HG03354 (cell line): ENCODE measurements around the gene RBM5.
A peak's percentile ranks its signal among the peaks of the same experiment; 100 is the strongest.
"Not testable (repeated sequence)": the region's sequence is repeated elsewhere in the genome, so short reads cannot be mapped to it uniquely, and the experiment has no call there.

Source experiments
- ATAC-seq: cut with Tn5 transposase; IDR thresholded peaks from one replicate; pipeline ENCODE4 v1.9.1; 2021; ENCODE audit warnings: mild to moderate bottlenecking; ENCODE audit not compliant: unreplicated experiment, poor library complexity, severe bottlenecking

The RBM5 gene

DNA sequence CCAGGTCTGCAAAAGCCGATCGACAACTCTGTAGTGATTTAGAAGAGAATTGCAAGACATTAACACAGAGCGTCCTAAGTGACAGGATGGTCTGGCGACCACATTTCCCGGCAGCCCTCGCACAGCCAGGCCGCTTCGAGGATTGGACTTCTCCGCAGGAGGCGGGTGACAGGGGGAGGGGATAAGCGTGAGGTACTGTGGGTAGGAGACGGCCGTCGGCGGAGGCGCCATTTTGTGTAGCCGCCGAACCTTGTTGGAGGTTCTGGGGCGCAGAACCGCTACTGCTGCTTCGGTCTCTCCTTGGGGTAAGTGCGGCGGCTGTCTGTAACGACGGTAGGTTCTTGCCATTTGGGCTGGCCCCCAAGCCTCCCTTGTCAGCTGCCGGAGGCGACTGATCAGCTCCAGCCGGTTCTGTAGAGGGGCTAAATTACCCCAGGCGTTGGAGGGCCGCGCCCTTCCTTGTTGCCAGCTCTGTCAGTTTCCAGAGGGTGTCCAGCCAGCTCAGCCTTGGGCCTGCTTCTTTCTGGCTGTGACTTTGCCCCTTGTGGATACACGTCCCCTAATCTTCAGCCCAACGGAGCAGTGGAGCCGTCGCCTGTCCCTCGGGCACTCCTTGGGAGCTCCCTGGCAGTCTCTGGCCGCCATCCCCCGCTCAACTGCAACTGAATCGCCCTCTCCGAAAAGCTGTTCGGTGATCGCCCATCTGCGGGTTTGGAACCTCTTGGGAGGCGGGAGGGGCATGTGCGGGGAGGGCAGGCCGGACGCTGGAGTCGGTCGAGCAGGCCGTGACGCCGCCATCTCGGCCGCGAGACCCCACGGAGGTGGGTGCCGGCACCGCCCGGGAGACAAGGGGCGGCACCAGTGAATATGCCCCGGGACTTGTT is at the start of gene RBM5:
Gene RBM5, plus strand, starts transcription at position 195 of the 884 bp plus-strand sequence. CDS start 1,516 bp downstream, outside the sequence.
- ATAC-seq, result peak; percentile 98

DNA sequence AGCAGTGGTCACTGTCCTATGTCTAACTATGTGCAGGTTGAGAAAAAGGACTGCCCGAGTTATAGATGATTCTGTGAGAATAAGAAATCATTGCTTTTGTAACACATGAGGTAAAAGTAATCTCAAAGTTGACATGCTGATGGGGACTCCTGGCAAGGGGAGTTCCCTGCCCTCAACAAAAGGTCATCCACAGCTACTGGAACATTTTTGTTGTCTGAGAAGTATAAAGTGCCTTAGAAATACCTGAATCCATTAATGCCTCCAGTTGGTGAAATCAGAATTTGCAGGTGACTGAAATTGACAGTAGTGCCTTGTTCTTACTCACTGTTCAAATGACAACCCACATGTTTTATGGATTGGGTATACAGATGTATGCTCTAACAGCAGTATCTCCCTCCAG is 43.7 kb upstream of the RBM5 start:
- no peak for ATAC-seq

DNA sequence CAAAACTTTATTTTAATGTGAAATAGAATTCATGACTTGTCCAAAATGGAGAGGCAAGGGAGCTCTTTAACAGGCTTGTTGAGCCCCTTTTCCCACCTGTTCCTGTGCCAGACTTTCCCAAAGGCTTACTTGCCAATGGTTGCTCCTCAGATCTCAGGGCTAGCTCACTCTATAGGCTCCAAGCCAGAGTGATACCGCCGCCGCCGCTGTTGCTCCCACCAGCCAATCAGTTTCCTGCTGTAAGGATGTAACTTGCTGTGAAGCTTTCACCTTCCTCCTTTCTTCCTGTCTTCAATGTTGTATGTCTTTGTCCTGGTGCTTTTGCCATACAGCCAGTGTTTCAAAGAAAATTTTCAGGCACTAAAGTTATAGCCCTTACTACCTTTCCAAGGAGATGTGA is 41.3 kb upstream of the RBM5 start:
- ATAC-seq, result no peak

DNA sequence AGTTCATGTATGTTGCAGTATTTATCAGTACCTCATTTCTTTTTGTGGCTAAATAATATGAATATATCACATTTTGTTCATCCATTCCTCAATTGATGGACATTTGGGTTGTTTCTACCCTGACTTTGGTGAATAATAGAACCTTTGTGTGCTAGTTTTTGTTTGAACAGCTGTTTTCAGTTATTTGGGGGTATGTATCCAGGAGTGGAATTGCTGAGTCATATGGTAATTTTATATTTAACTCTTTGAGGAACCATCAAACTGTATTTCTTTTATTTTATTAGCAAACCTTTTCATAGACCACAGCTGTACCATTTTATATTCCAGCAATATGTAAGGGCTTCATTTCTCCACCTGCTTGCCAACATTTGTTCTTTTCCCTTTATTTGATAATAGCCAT is 38.4 kb upstream of the RBM5 start:
- no peak for ATAC-seq

DNA sequence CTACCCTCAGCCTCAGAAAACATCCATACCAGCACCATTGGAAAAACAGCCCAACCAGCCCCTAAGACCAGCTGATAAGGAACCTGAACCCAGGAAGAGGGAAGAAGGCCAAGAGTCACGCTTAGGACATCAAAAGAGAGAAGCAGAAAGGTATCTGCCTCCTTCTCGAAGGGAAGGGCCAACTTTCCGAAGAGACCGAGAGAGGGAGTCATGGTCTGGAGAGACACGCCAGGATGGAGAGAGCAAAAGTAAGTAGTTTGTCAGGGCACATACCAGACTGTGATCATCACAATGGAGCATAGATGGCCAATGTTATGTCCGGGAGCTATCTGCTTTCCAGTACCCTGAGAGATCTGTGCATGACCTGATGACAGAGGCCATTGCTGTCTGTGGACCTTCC is 31.0 kb upstream of the RBM5 start:
- ATAC-seq, result no peak

DNA sequence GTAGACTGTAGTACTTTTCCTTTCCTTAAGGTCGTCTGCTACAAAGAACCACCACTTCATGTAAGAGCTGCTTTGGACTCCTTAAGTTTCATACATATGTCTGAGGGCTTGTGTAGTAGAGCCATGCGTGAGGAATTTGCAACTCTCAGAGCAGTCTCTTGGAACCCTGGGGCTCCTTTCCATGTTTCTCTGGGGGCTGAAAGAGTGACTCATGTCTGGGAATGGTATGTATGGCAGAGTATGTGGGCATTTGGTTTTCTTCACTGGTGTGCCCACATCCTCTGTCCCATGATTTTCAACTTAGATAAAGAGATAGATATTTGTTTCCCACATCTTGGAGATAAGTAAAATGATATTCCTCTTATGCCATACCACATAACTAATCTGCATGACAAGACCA is 20.6 kb upstream of the RBM5 start:
- ATAC-seq, result no peak

DNA sequence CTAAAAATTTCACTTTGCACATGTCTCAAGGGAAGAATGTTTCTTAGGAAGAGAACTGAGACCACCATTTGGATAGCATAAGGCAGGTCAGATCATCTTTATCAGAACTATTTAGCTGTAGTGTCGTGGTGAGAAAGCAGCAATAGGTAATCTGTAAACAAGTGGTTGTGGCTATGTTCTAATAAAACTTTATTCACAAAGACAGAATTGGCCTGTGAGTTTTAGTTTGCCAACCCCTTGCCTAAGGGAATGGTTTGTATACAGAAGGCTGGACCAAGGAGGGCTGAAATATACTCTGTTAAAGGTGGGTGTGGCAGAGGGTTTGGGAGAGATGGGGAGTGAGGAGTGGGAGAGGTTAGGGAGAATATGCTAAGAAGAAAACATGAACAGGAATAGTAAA is 10.6 kb upstream of the RBM5 start:
- ATAC-seq, result no peak

DNA sequence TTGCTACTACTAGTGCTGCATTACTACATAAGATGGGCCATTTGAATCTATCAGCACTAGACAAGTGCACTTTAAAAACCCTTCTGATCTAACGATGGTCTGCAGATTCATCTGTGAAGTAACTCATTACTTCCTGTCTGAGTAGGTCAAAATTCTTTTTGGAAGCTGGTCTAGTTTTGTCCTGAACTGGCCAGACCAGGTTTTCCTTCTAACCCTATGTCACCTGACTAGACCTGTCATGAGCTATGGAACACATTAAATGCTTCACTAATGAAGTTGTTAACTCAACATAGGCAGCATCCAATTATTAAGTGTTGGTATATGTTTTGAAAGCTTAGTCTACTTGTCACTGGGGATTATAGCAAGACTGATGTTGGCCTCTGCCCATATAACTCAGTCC is 10.1 kb upstream of the RBM5 start:
- no peak for ATAC-seq

DNA sequence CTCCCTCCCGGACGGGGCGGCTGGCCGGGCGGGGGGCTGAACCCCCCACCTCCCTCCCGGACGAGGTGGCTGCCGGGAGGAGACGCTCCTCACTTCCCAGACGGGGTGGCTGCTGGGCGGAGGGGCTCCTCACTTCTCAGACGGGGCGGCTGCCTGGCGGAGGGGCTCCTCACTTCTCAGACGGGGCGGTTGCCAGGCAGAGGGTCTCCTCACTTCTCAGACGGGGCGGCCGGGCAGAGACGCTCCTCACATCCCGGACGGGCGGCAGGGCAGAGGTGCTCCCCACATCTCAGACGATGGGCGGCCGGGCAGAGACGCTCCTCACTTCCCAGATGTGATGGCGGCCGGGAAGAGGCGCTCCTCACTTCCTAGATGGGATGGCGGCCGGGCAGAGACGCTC is 3.8 kb upstream of the RBM5 start:
- not testable (repeated sequence) for ATAC-seq

DNA sequence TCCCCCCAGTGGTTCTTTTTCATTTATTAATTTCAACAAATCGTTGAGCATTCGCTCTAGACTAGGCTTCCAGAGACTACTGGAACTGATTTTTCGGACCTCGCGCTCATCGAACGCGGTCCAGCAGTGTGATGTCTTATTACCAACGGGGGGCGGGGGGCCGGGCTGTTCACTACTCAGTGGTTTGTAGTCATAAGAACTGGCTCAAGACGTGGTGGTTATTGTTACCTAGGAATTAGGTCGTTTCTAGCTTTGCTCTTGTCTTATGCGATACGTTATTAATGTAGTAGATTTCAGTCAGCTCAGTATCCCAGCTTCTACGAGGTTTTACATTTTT is 858 bp downstream of the RBM5 start:
- no peak for ATAC-seq

DNA sequence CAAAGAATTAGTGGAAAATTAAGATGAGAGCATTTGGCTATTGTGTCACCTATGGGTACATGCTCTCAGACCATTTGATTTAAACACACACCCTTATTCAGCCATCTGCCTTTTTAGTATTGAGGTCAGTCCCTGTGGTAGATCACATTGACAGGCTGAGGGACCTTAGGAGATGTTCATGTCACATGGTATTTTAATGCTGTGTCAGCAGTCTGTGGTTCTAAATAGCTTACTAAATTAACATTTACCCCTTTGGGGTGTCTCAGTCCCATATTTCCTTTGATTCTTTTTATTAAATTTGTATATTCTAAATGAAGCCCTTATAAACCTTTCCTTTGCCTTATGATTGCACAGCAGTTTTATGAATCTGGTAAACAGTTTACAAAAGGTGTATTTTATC is 2.3 kb downstream of the RBM5 start:
- ATAC-seq, result no peak

DNA sequence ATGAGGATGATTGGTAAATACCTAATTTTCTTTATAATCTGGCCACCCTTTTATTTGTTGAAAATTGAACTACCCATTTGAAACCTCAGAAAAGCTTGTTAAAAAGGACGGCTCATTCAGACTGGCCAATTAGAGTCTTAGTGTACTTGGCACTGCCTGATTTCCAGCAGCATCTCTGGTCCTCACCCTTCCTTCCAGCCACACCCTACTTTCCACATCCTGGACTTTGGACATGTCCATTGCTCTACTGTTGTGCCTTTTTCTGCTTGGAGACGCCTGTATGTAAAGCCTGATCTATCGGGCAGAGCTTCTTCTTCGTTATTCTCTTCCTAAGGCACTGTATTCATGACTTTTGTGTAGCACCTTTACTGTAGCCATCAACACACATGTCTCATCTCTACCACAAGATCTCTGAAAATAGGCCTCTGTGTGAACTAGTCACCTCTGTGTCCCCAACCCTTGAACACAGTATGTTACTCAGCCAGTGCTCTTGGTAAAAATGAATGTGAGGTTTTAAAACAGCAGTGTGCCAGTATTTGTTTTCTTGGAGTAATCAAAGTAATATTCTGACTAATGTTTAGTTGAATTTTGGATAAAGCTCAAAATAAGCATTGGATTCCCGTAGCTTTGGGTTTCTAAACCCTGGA is 6.8 kb downstream of the RBM5 start:
- ATAC-seq, result no peak

DNA sequence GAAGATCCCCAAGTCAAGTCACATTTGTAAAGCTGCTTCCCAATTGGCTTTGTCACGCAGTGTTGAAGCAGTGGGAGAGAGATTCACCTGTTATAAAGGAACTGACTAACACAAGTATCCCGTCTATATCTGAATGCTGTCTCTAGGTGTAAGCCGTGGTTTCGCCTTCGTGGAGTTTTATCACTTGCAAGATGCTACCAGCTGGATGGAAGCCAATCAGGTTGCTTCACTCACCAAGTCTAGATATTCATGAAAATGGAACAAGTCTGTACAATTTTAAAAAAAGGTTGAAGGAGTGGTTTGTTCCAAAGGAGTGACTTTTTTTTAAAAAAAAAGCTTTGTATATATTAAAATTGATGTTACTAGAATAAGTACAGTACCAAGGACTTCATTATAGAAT is 11.7 kb downstream of the RBM5 start:
- no peak for ATAC-seq

DNA sequence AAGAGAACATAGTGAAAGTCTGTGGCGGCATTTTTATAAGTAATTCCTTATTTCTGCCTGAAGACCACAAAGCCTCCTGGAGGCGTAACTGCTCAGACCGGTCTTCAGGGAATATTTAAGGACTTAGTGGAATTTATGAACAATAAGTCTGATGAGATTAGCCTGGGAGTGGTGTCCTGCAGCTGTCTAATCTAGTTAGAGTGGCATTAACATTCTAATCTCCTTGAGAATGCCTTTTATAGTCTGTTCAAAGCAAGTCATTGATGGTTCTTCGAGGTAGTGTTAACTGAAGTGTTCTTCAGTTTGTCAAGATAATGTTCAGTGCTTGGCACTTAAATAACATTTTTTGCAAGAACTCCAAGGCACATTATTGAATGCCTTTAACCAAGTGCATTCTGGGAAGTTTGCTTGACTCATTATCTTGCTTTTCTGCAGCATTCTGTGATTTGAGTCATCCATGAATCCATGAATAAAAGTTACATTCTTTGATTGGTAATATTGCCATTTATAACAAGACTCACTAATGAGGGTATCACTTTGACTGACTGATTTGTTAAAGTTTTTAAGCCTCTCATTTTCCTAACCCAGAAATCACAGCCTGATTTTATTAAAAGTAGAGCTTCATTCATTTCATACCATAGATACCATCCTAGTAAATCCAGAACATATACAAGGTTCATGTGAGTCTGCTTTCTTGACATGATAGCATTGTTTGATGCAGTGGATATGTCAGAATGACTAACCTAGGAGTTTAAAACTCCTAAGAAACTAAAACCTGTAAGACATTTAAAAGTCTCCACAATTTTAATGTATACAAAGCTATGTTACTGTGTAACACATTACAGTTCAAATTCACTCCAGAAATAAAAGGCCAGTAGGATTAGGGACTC is 12.5 kb downstream of the RBM5 start:
- no peak for ATAC-seq

DNA sequence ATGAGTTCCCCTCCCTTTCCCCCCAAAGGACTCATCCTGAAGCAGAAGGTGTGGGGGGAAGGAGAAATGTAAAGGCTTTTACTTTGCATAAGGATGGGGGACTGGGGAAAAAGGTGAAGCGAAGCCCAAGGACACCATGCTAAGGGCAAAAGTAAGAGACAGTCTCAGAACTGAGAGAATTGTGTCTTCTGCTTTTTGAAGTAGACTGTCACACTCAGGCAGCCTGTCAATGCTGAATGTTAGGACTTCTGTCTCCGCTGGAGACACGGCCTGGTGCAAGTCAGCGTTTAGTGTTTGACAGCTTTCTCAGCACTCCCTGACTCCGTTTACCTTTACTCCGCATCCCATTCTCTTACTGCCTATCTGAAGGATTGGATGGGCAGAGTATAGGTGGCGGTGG is 13.8 kb downstream of the RBM5 start:
- no peak for ATAC-seq

DNA sequence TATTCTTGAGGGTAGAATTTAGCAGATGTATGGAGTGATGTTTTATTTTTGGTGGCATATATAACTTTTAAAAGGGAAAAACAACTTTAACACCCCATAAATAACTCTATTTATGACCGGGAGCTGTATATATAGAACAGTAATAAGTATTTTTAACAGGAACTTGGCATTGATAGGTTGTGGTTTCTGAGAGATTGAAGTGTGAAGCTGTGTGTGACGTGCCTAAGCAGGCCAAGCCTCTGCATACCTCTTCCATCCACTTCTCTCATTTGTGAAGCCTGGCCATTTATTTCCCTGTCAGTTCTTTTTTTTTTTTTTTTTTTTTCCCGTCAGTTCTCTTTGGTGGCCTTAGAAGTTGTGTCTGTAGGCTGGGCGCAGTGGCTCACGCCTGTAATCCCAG is 23.0 kb downstream of the RBM5 start:
- ATAC-seq, result no peak

DNA sequence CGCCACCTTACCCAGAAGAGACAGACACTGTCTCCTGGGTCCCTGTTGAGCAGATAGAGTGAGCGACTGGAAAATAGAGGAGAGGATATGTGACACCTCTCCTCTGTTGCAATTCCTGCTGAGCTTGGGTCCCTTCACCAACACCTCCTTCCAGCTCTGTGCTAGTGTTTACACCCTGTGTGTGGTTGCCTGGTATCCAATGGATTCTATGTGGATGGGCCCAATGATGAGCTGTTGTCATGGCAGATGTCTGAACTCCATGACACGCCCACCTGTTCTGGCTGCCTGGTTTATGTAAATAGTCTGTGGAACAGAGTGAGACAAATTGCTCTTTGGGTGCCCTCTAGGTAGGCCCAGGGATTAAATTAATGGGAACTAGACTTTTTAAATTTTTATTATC is 23.7 kb downstream of the RBM5 start:
- ATAC-seq, result no peak

DNA sequence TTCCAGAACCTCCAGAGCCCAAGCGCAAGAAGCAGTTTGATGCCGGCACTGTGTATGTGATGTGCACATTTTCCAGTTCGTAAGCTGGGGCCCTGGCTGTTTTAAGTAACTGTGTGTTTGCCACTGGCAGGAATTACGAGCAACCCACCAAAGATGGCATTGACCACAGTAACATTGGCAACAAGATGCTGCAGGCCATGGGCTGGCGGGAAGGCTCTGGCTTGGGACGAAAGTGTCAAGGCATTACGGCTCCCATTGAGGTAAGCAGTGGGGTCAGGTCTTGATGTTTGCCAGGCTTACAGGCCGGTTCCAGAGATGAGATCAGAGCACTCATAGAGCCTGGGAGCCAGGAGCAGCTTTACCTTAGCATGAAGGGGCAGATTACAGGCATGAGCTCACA is 28.4 kb downstream of the RBM5 start:
- ATAC-seq, result no peak

DNA sequence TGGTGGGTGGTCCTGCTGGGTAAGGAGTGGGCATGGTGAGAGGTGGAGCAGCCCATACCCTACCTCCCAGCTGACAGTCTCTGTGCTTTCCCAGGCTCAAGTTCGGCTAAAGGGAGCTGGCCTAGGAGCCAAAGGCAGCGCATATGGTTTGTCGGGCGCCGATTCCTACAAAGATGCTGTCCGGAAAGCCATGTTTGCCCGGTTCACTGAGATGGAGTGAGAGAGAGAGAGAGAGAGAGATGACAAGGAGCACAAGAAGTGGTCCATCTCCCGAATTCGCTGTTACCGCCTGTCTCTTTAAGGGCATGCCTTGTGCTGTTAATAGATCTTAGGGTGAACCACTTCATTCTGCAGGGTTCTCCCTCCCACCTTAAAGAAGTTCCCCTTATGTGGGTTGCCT is 29.5 kb downstream of the RBM5 start:
- no peak for ATAC-seq

DNA sequence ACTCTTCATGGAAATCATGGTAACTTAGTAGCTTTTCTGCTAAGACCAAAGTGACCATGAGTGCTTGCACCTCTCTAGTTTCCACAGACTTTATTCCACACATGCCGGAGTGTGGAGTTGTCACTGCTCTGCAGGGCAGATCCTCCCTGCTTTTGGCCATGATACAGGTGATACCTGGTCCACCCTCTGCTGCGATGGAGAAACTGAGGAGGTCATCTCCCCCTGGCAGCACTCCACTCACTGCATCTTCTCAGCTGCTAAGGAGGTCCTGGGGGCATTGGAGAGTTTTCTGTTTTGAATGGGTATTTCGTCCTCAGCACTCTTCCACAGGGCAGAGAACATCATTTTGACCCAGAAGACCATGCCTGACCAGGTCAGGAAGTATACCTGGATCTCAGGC is 31.1 kb downstream of the RBM5 start:
- ATAC-seq, result no peak
